Measurements from ENCODE around the gene EMP2. TPM values are rescaled to one million over a fixed set of nuclear protein-coding genes. Genes with fewer than 3 reads are reported as not detected.

EMP2 gene
- total RNA-seq, 1 donor: 31.1 TPM

GRCh38 chr16:10599626-10600025, 19.2 kb upstream of the EMP2 start:
- TF ChIP-seq CTCF (IDR thresholded peaks at IDR 0.05; ENCODE audit: insufficient read depth, low read length): no peak
- H3K4me3 ChIP-seq (ENCODE audit: low read depth, low read length): no peak overlapping the region
- DNase-seq (ENCODE audit: low read depth): no peak

GRCh38 chr16:10598157-10598556, 17.8 kb upstream of the EMP2 start:
- TF ChIP-seq CTCF (IDR thresholded peaks at IDR 0.05; ENCODE audit: insufficient read depth, low read length): no peak
- no peak for DNase-seq (ENCODE audit: low read depth)
- H3K4me3 ChIP-seq (ENCODE audit: low read depth, low read length): no peak overlapping the region

- no peak for TF ChIP-seq CTCF (IDR thresholded peaks at IDR 0.05; ENCODE audit: insufficient read depth, low read length)
- no peak for DNase-seq (ENCODE audit: low read depth)
Measured at GRCh38 chr16:10597187-10597601, 16.8 kb upstream of the EMP2 start.

GRCh38 chr16:10594312-10594950, 14.0 kb upstream of the EMP2 start:
- DNase-seq (ENCODE audit: low read depth): no peak
- no peak overlapping the region for H3K4me3 ChIP-seq (ENCODE audit: low read depth, low read length)
- no peak for TF ChIP-seq CTCF (IDR thresholded peaks at IDR 0.05; ENCODE audit: insufficient read depth, low read length)

More at GRCh38 chr16:10597187-10597601, 16.8 kb upstream of the EMP2 start:
- H3K4me3 ChIP-seq (ENCODE audit: low read depth, low read length): no peak overlapping the region

- H3K4me3 ChIP-seq (ENCODE audit: low read depth, low read length): no peak overlapping the region
- no peak for DNase-seq (ENCODE audit: low read depth)
- no peak for TF ChIP-seq CTCF (IDR thresholded peaks at IDR 0.05; ENCODE audit: insufficient read depth, low read length)
Measured at GRCh38 chr16:10592611-10593010, 12.2 kb upstream of the EMP2 start.

GRCh38 chr16:10590342-10590741, 9.9 kb upstream of the EMP2 start:
- H3K4me3 ChIP-seq (ENCODE audit: low read depth, low read length): no peak overlapping the region
- no peak for TF ChIP-seq CTCF (IDR thresholded peaks at IDR 0.05; ENCODE audit: insufficient read depth, low read length)
- no peak for DNase-seq (ENCODE audit: low read depth)

- no peak for DNase-seq (ENCODE audit: low read depth)
- H3K4me3 ChIP-seq (ENCODE audit: low read depth, low read length): no peak overlapping the region
- TF ChIP-seq CTCF (IDR thresholded peaks at IDR 0.05; ENCODE audit: insufficient read depth, low read length): no peak
Measured at GRCh38 chr16:10589109-10589508, 8.7 kb upstream of the EMP2 start.

All from fibroblast of the aortic adventitia (primary cell).